Heart right ventricle (tissue), 16 donors: ENCODE measurements around the gene CBS. TPM values are rescaled to one million over a fixed set of nuclear protein-coding genes. Genes with fewer than 3 reads are reported as not detected.
"Not testable (repeated sequence)": the region's sequence is repeated elsewhere in the genome, so short reads cannot be mapped to it uniquely, and the experiment has no call there.

Experiments
- ATAC-seq, 8 donors: fragments of 200-7000 bp; cut with Tn5 transposase; one replicate each; pipeline ENCODE4 v1.9.1; 2020; ENCODE audit warnings: mild to moderate bottlenecking in 8 of 8, moderate library complexity in 8 of 8, moderate number of reproducible peaks in 1 of 8
- DNase-seq, 2 donors: peaks; one replicate each; pipeline ENCODE4 v3.0.0-alpha.2; 2020
- H3K27ac ChIP-seq, 10 donors: fragments of 200-600 bp; sonication (generic) in 2 of 10; one replicate each; pipeline versions ENCODE4 v1.5.0 to v1.8.0; 2020 to 2022; ENCODE audit warnings: mild to moderate bottlenecking in 3 of 10
- H3K27me3 ChIP-seq, 7 donors: fragments of 200-600 bp; one replicate each; pipeline ENCODE4 v1.8.0; 2021 to 2022; ENCODE audit warnings: mild to moderate bottlenecking in 2 of 7
- H3K36me3 ChIP-seq, 9 donors: fragments of 200-600 bp; sonication (generic) in 1 of 9; one replicate each; pipeline versions ENCODE4 v1.5.0 to v1.8.0; 2020 to 2022; ENCODE audit warnings: mild to moderate bottlenecking in 2 of 9
- H3K4me1 ChIP-seq, 9 donors: fragments of 200-600 bp; sonication (generic) in 1 of 9; one replicate each; pipeline versions ENCODE4 v1.5.0 to v1.8.0; 2020 to 2022; ENCODE audit warnings: mild to moderate bottlenecking in 4 of 9
- H3K4me3 ChIP-seq, 10 donors: fragments of 200-600 bp; sonication (generic) in 2 of 10; one replicate each; pipeline versions ENCODE4 v1.5.0 to v1.8.0; 2020 to 2022; ENCODE audit warnings: mild to moderate bottlenecking in 7 of 10, moderate library complexity in 2 of 10
- H3K9me3 ChIP-seq, 11 donors: fragments of 200-600 bp in 10 of 11; sonication (generic) in 2 of 11; one replicate each; pipeline versions ENCODE4 v1.5.0 to v1.8.0; 2013 to 2022; ENCODE audit warnings: mild to moderate bottlenecking in 2 of 11, control low read depth in 1 of 11, moderate library complexity in 1 of 11
- WGBS, 2 donors: extraction: QIAGEN DNeasy Blood & Tissue Kit; methylation state at CpG; one replicate each; pipeline ENCODE4 v1.1.7; 2013; ENCODE audit warnings: inconsistent platforms in 1 of 2; 5-methylcytosine and 5-hydroxymethylcytosine counted together
- intact Hi-C, 10 donors: fragments of 100-400 bp; cut with DNase I; formaldehyde crosslinking; loops; one replicate each; pipeline versions ENCODE4 v1.11.1 to v1.14.2; 2022
- polyA plus RNA-seq, 2 donors: library from polyadenylated mRNA; stranded (reverse); fragments of 200-250 nt; gene quantifications; one replicate each; pipeline ENCODE4 v1.2.3, GENCODE V29; 2013
- total RNA-seq, 10 donors: library from RNA; stranded (reverse); fragmentation: NEBNext Ultra II Directional in 3 of 10; extraction: Animal tissue kit (Norgen Biotek cat#: 25700) in 3 of 10; gene quantifications; one replicate each; pipeline versions ENCODE4 v1.2.1 to v1.2.4, GENCODE V29; 2021 to 2023
- donor health status: Arrhythmogenic right ventricular cardiomyopathy.
- donor health status: ischemic (EF 13 %, LVEDD 7.1; RV severe dilation, severe dysfunction).
- donor health status: healthy with polysubstance abuse.
- donor health status: DM: no; HTN: yes; CAD: no.
- donor health status: DM: no; HTN: no; CAD: no.
- donor health status: ischemic (EF 25% LVEDD 6.9; RV normal size, moderate dysfunction).
- donor health status: ischemic (EF 25% LVEDD 5.7; RV mildly dilated, moderate dysfunction).
- donor health status: healthy.
- donor health status: DM: yes; HTN: yes; CAD: no.
- donor health status: Ischemic cardiomyopathy.
- donor health status: ischemic (EF 35%, LVEDD 5.7; RV mildly dilated, moderate dysfunction).
- donor health status: nonischemic (EF 11% LVEDD 7.7; RV severe dilation, severe dysfunction).
- donor health status: DM: yes; HTN: yes; CAD: no.
- donor health status: PGD.
- donor health status: ischemic (EF 29% LVEDD 5.4; RV normal size, mild dysfunction).
- donor health status: nonischemic (EF 23%, LVEDD 6.1; RV moderate dilation, normal function).

The CBS gene
- total and polyA plus RNA-seq, 12 donors, result 4.0 to 22.1 (median 5.4) TPM

DNA sequence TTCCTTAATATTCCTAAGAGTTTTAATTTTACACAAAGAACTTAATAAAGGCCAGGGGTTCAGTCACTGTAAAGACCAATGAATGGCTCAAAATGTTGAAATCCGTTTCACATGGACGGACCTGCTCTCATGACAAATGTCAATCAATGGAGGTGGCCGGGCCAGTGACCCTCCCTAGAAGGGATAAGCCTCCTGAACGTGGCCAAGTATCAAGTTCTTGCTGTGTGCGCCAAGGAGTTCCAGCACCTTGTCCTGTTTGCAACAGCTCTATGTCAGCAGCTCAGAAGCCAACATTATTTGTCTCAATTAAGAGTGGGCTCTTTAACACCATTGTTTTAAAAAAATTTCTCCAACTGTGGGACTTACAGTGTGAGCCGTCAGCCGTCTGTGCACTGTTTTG lies 25.4 kb upstream of the CBS start:
- H3K4me3 ChIP-seq, intact Hi-C loops, ATAC-seq, H3K27ac ChIP-seq, H3K4me1 ChIP-seq, DNase-seq, H3K27me3 ChIP-seq, H3K36me3 ChIP-seq, H3K9me3 ChIP-seq: not testable (repeated sequence)
- WGBS, 2 donors, result no CpG with 5 or more reads among the region's 7 CpGs

DNA sequence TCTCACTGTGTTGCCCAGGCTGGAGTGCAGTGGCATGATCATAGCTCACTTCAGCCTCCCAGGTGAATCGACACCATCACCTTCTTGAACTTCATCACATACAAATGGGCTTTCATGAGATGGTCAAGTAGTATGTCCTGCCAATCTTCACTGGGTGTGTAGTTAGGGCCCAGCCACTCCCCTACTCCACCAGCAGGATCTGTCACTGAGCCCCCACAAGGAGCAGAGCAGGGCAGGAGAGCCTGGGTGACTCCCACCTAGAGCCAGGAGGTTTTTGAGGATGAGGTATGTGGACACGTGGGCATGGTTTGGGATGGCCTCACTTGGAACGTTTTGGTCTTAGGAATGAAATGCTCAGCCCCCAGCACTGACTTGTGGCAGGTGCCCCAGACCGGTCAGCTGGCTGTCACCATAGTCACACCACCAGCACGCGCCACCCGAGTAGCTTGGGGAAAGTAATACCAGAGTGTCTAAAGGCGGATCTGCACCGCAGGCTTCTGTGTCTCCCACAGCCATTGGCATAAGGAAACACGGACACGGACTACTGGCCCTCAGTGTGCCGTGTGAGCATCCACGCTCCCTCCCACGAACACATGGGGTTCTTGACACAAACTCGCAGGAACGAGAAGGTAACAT lies 16.5 kb upstream of the CBS start:
- H3K4me3 ChIP-seq, H3K9me3 ChIP-seq, H3K27ac ChIP-seq, intact Hi-C loops, DNase-seq, H3K27me3 ChIP-seq, ATAC-seq, H3K4me1 ChIP-seq, H3K36me3 ChIP-seq: not testable (repeated sequence)
- no CpG with 5 or more reads among the region's 16 CpGs for WGBS, 2 donors

DNA sequence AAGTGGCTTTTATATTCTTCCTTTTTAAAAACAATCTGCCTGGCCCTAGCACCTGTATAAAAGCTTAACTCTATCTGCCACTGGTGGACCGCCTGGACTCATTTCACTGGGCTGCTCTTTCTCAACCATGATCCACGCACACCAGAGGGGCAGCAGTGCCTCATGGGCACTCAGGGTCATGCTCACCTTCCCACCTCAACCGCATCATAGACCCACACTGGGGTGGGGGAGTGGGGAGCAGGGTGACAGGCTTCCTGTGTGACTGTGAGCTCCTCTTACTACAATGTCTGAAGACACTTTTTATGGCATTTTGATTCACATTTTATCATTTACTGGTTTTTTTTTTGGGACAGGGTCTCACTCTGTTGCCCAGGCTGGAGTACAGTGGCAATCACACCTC lies 15.3 kb upstream of the CBS start:
- H3K9me3 ChIP-seq, intact Hi-C loops, ATAC-seq, H3K27ac ChIP-seq, H3K4me3 ChIP-seq, H3K36me3 ChIP-seq, H3K4me1 ChIP-seq, DNase-seq, H3K27me3 ChIP-seq: not testable (repeated sequence)
- 93% methylated on average over 1 of the region's 3 CpGs; no CpG with 5 or more reads in 1 of the 2 donors for WGBS, 2 donors

DNA sequence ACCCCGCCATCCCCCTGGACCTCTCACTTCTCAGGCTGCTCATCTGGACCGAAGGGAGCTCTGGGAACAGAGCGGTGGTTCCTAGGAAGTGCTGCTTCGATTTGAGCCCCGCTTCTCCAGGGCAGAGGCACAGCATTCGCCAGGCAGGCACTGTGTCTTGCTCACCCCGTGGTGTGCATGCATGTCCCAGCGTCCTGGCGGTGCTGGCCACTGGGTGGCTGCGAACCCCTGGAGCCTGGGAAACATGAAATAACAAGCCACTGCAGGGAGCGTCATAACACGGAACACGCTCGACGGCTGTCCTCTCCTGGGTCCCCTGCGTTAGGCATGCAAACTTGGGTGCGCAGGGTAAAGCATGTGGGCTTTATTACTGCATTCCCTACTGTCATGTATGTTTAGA lies 13.8 kb upstream of the CBS start:
- WGBS, 2 donors, result no CpG with 5 or more reads among the region's 17 CpGs
- H3K4me1 ChIP-seq, DNase-seq, H3K27me3 ChIP-seq, ATAC-seq, intact Hi-C loops, H3K27ac ChIP-seq, H3K36me3 ChIP-seq, H3K9me3 ChIP-seq, H3K4me3 ChIP-seq: not testable (repeated sequence)

DNA sequence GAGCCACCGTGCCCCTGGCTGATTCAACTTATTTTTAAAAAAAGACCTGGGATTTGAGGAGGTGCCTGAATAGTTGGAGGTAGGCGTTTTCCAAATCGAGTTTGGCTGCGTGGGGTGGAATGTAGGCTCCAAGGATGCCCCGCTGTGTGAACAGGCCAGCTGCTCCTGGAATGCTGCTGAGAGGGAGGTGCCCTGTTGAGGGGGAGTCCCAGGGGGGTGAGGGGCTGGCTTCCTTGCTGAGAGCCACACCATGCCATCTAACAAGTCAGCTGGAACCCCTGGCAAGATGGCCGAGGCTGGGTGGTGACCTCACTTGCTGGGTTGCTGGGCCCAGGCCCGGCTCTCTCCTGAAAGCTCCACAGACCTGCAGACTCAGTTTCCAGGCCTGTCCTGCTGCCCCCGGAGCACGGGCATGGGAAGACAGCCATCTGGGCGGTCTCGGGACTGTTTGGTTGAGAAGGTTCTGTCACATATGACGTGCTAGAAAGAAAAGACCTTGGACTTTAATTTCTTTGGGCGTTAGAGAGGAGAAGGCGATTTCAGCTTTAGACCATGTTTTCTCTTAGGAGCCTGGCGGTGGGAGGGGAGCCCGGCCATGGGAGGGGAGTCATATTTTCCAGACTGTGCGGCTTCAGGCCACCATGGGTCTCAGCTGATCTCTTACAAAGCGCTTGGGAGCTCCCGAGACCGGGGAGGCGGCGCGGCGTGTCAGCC lies 7.1 kb upstream of the CBS start:
- WGBS, 2 donors, result no CpG with 5 or more reads among the region's 24 CpGs
- H3K4me3 ChIP-seq, H3K27ac ChIP-seq, H3K36me3 ChIP-seq, DNase-seq, ATAC-seq, H3K27me3 ChIP-seq, H3K9me3 ChIP-seq, H3K4me1 ChIP-seq, intact Hi-C loops: not testable (repeated sequence)

DNA sequence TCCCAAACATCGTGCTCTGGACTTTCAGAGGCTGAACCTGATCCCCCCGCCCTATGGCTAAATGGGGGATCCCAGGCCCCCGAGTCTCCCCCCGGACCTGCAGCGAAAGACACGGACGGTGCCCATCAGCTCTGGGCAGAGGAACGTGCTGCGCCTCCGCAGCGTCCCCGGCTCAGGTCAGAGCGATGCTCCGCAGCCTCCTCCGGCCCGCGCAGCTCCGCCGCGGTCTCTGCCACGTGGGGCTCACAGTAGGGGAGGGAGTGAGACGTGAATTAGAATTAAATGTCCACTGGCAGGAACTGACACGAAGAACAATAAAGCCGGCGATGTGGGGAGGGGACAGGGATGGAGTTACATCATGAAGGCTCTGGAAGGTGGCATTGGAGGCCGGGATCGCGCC lies 1.0 kb upstream of the CBS start:
- H3K36me3 ChIP-seq, H3K27me3 ChIP-seq, H3K4me3 ChIP-seq, H3K9me3 ChIP-seq, H3K27ac ChIP-seq, DNase-seq, intact Hi-C loops, H3K4me1 ChIP-seq: not testable (repeated sequence)
- ATAC-seq, result peak in 3 of 8 donors; percentile 28 to 54 (median 33)
- 2% methylated on average over 8 of the region's 28 CpGs; no CpG with 5 or more reads in 1 of the 2 donors for WGBS, 2 donors

DNA sequence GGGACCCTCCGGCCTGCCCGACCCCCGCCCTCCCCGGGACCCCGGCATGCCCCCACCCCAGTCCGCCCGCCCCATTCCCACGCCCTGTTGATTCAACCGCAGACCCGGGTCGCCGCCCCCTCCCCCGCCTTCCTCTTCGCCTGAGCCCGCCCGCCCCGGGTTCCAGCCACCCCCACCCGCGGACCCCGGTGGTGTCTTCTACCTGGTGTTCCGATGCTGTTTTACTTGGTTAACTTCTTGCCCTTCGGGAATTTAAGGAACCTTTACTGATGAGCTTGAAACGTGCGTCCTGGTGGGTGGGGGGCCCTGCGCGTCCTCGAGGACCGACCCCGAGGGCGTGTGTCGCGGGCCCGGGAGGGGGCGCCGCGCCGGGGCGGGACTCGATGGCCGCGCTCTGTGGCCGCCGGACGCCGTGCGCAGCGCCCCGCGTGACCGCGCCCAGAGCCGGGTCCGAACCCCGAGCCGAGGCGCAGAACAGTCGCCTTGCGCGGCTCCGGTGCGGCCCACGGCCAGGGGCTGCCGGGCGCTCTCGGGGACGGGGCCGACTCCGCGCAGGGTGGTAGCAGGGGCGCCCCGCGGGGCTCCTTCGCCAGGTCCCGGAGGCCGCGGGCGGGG lies 495 bp upstream of the CBS start:
- H3K27me3 ChIP-seq, H3K9me3 ChIP-seq, DNase-seq, H3K4me1 ChIP-seq, intact Hi-C loops, H3K4me3 ChIP-seq, H3K27ac ChIP-seq, H3K36me3 ChIP-seq: not testable (repeated sequence)
- peak in 2 of 8 donors; percentile 16 to 31 for ATAC-seq
- WGBS, 2 donors, result no CpG with 5 or more reads among the region's 77 CpGs

DNA sequence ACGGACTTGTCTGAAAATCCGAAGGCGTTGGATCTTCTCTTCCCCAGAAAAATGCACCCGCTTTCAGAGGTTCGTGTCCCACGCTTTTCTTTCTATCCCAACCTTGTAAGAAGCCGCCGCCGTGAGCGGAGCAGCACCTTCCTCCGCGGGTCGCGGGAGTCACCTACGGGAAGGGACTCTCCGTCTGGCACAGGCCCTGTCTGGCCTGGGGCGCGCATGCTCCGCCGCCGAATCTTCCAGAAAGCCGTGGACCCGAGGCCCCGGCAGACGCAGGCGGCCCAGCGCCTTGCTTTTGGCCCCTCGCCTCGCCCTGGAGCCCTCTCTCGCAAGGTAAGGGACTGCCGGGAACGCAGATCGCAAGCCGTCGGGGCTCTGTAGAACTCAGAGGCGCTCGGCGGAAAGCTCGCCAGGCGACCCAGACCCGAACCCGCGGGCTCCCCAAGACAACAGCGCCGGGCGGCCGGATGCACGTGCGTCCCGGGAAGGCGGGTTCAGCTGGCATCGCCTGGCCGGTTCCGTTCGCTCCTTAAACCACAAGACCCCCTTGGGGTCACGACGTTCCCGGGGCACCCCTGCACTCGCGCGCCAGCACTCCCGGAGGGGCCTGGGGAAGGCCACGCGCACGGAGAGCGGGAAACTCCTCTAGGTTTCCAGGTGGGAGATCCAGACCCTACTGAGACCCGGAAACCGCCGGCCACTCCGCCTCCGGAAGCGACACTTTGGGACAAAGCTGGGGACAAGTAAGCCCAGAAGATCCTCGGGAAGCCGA lies 1.1 kb downstream of the CBS start:
- DNase-seq, H3K27ac ChIP-seq, H3K4me1 ChIP-seq, H3K27me3 ChIP-seq, H3K9me3 ChIP-seq, H3K36me3 ChIP-seq, H3K4me3 ChIP-seq, intact Hi-C loops: not testable (repeated sequence)
- WGBS, 2 donors, result no CpG with 5 or more reads among the region's 74 CpGs
- ATAC-seq, result peak in 4 of 8 donors; percentile 10 to 20 (median 20)

DNA sequence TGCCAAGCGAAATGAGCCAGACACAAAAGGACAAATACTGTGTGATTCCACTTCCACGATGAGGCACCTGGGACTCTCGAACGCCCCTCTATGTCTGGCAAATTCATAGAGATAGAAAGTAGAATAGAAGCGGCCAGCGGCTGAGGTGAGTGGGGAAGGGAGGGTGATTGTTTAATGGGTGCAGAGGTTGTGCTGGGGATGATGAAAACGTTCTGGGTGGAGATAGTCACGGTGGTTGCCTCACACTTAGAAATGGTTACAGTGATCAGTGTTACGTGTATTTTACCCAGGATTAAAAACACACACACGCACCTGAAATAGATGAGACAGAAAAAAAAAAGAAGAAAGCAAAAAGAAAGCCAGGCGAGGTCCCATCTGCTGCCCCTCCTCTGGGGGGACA lies 2.9 kb downstream of the CBS start:
- H3K36me3 ChIP-seq, H3K4me1 ChIP-seq, ATAC-seq, intact Hi-C loops, H3K9me3 ChIP-seq, DNase-seq, H3K4me3 ChIP-seq, H3K27ac ChIP-seq, H3K27me3 ChIP-seq: not testable (repeated sequence)
- WGBS, 2 donors, result no CpG with 5 or more reads among the region's 11 CpGs

DNA sequence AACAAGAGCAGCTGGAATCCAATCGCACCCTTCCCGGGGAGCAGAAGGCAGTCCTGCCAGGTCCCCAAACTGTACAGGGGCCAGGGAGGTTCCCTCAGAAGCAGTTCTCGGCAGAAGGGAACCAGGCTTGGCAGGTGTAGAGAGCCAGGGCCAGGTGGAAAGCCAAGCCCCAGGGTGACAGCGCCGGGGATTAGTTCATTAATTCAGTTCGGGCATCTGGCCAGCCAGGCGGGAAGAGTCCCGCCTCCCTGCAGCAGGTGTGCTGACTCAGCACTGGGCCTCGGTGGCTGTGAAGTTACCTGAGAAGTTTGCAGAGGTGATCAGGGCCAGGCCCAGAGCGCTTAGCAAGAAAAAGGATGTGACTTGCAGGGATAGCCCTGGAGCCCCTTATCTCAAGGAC lies 6.0 kb downstream of the CBS start:
- intact Hi-C loops, H3K27me3 ChIP-seq, H3K27ac ChIP-seq, H3K9me3 ChIP-seq, H3K36me3 ChIP-seq, DNase-seq, H3K4me1 ChIP-seq, H3K4me3 ChIP-seq, ATAC-seq: not testable (repeated sequence)
- WGBS, 2 donors, result no CpG with 5 or more reads among the region's 10 CpGs

DNA sequence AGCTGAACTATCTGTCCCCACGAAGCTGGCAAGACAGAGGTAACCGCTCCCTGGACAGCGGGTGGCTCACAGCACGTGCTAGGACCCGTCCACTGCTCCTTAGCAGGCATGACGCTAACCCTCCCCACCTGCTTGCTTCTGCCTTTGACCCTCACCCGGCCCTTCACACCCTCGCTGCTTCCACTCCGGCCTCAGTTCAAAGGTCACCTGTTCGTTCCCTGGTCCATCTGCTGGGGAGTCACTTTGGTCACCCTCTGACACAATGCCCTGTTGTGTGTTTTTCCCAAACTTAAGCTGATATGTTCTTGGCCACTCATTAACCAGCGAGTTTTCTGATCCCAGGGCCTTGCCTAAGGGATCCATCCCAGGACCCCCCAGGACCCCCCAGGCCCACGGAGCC lies 7.6 kb downstream of the CBS start:
- H3K4me3 ChIP-seq, H3K4me1 ChIP-seq, H3K36me3 ChIP-seq, intact Hi-C loops, H3K27me3 ChIP-seq, H3K9me3 ChIP-seq, H3K27ac ChIP-seq, DNase-seq, ATAC-seq: not testable (repeated sequence)
- WGBS, 2 donors, result 83 to 92% methylated on average over 4 of the region's 12 CpGs
